H1 (cell line): Measurements from ENCODE around the gene EPB42. TPM values are rescaled to one million over a fixed set of nuclear protein-coding genes. Genes with fewer than 3 reads are reported as not detected.

Source experiments
- polyA plus RNA-seq, 7 experiments: library from polyadenylated mRNA; depleted of rRNA in 3 of 7; stranded (reverse) in 5 of 7; unstranded in 2 of 7; fragments of >200 nt in 5 of 7; fragments of 200-250 nt in 2 of 7; gene quantifications; 1 replicate in 5 of 7; 2 replicates in 1 of 7; 4 replicates in 1 of 7; pipeline versions ENCODE4 v1.2.1 to v1.2.3, GENCODE V29; 2011 to 2013; ENCODE audit warnings: missing spikeins in 2 of 7, mixed read lengths in 2 of 7
- total RNA-seq: library from RNA; stranded (reverse); fragmentation: NEBNext Ultra II Directional; extraction: Animal tissue kit (Norgen Biotek cat#: 25700); gene quantifications from 2 replicates; pipeline ENCODE4 v1.2.1, GENCODE V29; 2021
- TF ChIP-seq, protein P1 (sequence below): IDR thresholded peaks from 2 replicates; pipeline ENCODE4 v1.6.1; 2012; ENCODE audit warnings: low read length, inconsistent platforms

Gene EPB42
- total and polyA plus RNA-seq, 2 of the 8 experiments (the other 6 are each of a cell fraction or from before 2014, with no cell fraction given): not detected

DNA sequence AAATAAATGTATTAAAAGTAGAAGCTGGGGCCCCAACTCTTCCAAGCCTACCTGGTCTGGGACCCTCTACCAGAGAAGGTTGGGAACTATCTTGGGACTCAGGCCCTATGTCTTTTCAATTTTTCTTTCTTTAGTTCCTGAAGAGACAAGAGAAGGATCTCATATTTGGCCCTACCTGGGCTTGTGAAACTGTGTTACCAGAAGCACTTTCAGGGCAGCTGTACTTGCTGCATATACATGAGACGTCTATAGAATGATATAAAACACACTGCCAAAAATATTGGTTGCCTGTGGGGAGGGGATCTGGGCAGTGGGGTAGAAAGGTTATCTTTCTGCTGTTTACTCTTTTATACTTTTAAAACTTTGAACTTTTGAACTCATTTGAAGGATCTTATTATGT lies 604 bp upstream of the EPB42 start (continued):
- TF ChIP-seq, protein P1, sequence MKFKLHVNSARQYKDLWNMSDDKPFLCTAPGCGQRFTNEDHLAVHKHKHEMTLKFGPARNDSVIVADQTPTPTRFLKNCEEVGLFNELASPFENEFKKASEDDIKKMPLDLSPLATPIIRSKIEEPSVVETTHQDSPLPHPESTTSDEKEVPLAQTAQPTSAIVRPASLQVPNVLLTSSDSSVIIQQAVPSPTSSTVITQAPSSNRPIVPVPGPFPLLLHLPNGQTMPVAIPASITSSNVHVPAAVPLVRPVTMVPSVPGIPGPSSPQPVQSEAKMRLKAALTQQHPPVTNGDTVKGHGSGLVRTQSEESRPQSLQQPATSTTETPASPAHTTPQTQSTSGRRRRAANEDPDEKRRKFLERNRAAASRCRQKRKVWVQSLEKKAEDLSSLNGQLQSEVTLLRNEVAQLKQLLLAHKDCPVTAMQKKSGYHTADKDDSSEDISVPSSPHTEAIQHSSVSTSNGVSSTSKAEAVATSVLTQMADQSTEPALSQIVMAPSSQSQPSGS: no peak
